ENCODE measurements around the gene ASTN2.

DNA sequence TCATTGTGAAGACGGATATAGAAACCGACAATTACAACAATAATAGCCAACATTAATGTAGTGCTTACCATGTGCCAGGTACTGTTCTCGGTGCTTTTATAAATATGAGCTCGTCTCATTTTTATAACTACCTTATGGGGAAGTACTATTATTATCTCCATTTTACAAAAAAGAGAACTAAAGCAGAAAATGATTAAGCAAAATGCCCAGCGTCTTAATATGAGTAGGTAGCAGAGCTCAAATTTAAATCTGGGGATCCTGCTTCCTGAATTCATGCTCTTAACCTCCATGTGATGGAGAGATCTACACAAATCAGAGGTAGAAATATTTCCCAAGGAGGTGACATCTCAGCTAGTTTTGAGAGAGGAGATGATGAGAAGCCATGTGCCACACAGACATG, 470.9 kb downstream of the ASTN2 start:
- TF ChIP-seq ZNF274 (IDR thresholded peaks at IDR 0.05; ENCODE audit: low read depth, low read length): no peak
- TF ChIP-seq YY1 (IDR thresholded peaks at IDR 0.05; ENCODE audit: insufficient read depth, insufficient read length): no peak
- no peak for TF ChIP-seq SUZ12 (IDR thresholded peaks at IDR 0.05; ENCODE audit: extremely low read depth, insufficient read depth, insufficient read length)

Measured in NT2/D1 (cell line).